GM12874 (cell line): ENCODE results near the gene HS2ST1.

Experiments
- TF ChIP-seq, protein P1 (sequence below): IDR thresholded peaks from 2 replicates; pipeline ENCODE4 v1.5.1; 2011; ENCODE audit warnings: low read depth, mild to moderate bottlenecking, control low read depth, low read length, moderate library complexity; ENCODE audit not compliant: insufficient read depth

Gene HS2ST1

DNA sequence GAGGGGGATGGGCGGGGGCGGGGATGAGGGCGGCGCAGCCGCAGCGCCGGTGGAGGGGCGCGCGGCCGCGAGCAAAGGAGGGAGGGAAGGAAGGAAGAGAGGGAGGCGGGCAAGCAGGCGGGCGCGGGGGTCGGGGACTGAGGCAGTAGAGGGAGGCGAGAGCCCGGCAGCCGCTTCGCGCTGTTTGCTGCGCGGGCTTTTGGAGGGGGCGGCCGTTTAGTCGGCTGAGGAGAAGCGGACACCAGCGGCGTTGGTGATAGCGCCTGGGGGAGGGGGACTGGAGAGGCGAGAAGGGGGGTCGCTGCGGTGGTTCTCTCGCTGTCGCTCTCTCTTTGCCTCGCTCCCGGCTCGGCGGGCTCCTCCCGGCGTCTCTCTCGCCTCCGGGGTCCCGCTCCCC, at the start of gene HS2ST1:
Gene HS2ST1, plus strand, starts transcription at position 35 of the 397 bp plus-strand sequence.
- TF ChIP-seq, protein P1, sequence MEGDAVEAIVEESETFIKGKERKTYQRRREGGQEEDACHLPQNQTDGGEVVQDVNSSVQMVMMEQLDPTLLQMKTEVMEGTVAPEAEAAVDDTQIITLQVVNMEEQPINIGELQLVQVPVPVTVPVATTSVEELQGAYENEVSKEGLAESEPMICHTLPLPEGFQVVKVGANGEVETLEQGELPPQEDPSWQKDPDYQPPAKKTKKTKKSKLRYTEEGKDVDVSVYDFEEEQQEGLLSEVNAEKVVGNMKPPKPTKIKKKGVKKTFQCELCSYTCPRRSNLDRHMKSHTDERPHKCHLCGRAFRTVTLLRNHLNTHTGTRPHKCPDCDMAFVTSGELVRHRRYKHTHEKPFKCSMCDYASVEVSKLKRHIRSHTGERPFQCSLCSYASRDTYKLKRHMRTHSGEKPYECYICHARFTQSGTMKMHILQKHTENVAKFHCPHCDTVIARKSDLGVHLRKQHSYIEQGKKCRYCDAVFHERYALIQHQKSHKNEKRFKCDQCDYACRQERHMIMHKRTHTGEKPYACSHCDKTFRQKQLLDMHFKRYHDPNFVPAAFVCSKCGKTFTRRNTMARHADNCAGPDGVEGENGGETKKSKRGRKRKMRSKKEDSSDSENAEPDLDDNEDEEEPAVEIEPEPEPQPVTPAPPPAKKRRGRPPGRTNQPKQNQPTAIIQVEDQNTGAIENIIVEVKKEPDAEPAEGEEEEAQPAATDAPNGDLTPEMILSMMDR: no peak

DNA sequence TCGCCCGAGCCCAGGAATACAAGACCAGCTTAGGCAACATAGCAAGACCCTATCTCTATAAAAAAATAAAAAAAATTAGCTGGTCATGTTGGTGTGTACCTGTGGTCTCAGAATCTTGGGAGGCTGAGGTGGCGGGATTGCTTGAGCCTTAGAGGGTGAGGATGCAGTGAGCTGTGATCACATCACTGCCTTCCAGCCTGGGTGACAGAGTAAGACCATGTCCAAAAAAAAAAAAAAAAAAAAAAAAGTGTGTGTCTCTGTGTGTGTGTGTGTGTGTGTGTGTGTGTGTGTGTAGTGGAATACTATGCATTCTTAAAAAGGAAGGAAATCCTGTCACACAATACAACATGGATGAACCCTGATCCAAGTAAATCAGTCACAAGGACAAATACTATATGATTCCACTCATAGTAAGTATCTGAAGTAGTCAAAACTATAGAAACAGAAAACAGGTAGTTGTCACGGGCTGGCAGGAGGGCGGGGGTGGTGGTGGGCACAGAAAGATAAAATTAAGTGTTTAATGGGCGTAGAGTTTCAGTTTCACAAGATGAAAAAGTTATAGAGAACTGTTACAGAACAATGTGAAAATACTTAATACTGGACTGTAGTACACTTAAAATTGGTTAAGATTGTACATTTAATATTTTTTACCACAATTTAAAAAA, 48.3 kb upstream of the HS2ST1 start:
- TF ChIP-seq, protein P1: no peak

DNA sequence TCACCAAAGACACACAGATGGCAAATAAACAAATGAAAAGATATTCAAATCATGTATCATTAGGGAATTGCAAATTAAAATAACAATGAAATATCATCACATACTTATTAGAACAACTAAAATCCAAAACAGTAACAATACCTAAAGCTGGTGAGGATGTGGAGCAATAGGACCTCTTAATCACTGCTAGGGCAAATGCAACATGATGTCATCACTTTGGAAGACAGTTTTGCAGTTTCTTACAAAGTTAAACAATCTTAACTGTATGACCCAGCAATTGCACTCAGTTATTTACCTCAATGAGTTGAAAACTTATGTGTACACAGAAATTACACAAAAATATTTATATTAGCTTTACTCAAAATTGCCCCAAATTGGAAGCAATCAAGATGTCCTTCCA, 47.8 kb upstream of the HS2ST1 start:
- TF ChIP-seq, protein P1: no peak

GRCh38 chr1:86868477-86868876, 46.0 kb upstream of the HS2ST1 start:
- TF ChIP-seq, protein P1: no peak

DNA sequence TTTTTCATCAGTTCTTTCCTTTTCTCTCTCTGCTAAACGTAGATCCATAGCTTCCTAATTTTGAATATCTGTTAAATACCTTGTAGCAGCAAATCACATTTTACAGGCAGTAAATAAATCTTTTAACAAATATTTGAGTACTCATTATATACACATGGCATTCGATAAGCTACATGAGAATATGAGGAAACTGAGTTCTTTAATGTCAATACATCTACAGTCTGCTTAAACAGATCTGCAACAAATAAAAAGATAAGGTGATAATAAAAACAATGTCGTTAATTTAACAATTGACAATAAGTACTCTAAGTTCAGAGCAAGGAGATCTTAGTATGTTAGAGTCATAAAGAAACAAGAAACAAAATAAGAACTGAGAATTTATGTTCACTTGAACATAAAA, 43.4 kb upstream of the HS2ST1 start:
- TF ChIP-seq, protein P1: no peak

DNA sequence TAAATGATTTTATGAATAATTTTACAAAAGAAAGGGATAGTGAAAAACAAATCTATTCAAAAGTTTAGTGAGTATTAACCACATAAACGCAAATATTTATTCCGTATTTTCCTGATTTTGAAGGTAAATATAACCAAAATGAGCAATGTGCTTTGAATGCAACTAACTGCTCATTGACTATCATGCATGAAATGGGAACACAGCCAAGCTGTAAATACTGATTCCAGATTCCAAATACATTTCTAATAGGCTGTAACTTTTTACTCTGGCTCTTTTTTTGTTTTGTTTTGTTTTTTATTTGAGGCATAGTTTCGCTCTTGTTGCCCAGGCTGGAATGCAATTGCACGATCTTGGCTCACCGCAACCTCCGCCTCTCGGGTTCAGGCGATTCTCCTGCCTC, 42.3 kb upstream of the HS2ST1 start:
- TF ChIP-seq, protein P1: no peak

- TF ChIP-seq, protein P1: no peak
These were observed 38.7 kb upstream of the HS2ST1 start for GRCh38 chr1:86875722-86876121.
